Stomach (tissue), 4 donors: ENCODE measurements around the gene ULK4.

Experiments
- CTCF ChIP-seq, 7 experiments: fragments of 450-650 bp in 4 of 7; fragments of 200-600 bp in 3 of 7; sonication (generic) in 3 of 7; IDR thresholded peaks; one replicate each; pipeline ENCODE4 v1.5.1; 2016 to 2019; ENCODE audit warnings: antibody characterized with exemption in 7 of 7, control low read depth in 2 of 7, mild to moderate bottlenecking in 1 of 7
- EP300 ChIP-seq: sonication (generic); formaldehyde crosslinking; IDR thresholded peaks from one replicate; pipeline ENCODE4 v1.6.1; 2017; ENCODE audit warnings: antibody characterized with exemption
- POLR2A ChIP-seq, 4 donors: fragments of 450-650 bp; IDR thresholded peaks; one replicate each; pipeline ENCODE4 v1.6.1; 2016; ENCODE audit warnings: antibody characterized with exemption in 4 of 4, control low read depth in 2 of 4, mild to moderate bottlenecking in 1 of 4, moderate library complexity in 1 of 4
- POLR2AphosphoS5 ChIP-seq, 3 donors: sonication (generic); formaldehyde crosslinking; IDR thresholded peaks; one replicate each; pipeline ENCODE4 v1.6.1; 2016; ENCODE audit warnings: antibody characterized with exemption in 3 of 3

GRCh38 chr3:41690766-41691563 is 270.9 kb downstream of the ULK4 start:
- TF ChIP-seq CTCF (IDR thresholded peaks at IDR 0.05) (no peak), EP300 (no peak), POLR2A (IDR thresholded peaks at IDR 0.05) (no peak), POLR2AphosphoS5 (IDR thresholded peaks at IDR 0.05) (no peak)
